Hematopoietic multipotent progenitor cell treated with erythropoietin and hydrocortisone succinate and interleukin-3 and kit ligand, for 17 days (in vitro differentiated cells): ENCODE results near the gene NOTCH4.

Experiments used
- DNase-seq: peaks from one replicate; pipeline ENCODE4 v3.0.0-alpha.2; 2015; ENCODE audit warnings: low spot score

Gene NOTCH4

DNA sequence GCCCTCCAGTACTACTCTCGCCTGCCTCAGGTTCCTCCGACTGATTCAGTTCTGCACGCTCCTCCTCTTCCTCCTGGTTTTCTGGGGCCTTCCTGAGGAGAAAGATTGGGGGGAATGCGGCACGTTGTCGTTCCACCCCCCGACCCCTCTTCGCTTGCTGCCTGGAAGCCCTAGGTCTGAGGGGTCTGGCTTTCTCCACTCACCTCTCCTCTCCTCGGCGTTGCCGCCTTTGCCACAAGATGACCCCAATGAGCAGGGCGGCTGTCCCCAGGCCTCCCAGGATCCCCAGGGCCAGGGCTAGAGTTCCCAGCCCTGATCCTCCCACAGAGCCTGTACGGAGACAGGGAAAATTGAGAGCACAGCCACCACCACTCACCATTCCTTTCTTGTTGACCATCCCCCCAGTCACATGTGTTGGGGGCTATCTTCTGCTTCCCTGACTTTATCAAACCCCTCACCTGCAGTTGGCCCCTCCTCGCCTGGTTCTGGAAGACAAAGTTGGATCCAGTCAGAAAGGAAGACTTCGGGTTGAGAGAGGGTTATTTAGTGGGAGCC is 42.6 kb downstream of the NOTCH4 start:
- DNase-seq, result no peak

DNA sequence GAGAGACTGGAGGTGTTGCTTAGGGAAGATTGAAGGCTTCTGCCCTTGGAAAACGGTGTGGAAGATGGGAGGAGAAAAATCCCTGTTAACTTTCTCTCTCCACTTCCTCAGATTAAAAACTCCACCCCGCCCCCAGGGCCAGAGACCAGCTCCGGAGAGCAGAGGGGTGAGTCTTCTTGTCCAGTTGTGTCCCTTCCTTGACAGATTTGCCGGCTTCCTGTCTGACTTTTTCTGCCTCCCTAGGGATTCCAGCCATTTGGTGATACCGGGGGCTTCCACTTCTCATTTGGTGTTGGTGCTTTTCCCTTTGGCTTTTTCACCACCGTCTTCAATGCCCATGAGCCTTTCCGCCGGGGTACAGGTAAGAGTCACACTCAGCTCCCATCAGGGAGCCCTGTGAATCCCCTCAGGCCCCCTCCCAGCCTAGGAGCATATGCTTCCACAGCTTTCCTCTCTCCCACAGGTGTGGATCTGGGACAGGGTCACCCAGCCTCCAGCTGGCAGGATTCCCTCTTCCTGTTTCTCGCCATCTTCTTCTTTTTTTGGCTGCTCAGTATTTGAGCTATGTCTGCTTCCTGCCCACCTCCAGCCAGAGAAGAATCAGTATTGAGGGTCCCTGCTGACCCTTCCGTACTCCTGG is 44.0 kb downstream of the NOTCH4 start:
- DNase-seq, result no peak

DNA sequence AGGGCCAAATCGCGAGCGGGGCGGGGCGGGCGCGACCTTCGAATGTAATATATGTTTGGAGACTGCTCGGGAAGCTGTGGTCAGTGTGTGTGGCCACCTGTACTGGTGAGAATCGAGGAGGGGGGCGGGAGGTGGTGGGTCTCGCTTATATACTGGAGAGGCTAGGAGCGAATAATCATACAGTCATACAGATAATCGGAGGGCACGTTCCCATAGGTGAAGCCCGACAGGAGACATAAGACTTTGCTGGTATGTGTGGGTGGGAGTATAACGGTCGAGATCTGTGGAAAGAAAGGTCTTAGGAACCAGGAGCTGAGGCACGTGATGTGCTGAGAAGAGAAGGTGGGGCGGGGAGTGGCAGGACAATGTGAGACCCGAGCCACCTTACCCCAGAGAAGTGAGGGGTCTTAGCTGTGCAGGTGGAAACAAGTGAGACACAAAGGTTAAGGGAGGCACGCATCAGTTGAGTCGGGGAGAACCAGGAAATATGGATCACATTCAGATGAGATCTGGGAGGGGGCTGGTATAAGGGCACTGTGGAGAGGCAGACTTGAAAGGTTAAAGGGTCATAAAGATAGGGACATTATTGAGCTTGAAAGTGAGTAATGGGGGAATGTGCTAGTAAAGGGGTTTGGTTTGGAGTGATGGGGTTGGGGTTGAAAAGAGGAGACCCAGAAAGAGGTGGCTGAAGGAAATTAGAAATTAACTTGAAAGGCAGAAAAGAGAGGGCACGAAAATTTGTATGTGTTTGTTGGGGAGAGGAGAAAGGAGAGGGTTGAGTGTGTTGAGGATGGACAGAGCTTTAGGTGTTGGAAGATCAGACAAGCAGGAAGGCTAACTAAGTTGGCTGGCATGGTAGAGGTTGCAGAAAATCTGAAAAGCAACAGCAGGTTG is 45.1 kb downstream of the NOTCH4 start:
- peak; percentile 50 for DNase-seq

DNA sequence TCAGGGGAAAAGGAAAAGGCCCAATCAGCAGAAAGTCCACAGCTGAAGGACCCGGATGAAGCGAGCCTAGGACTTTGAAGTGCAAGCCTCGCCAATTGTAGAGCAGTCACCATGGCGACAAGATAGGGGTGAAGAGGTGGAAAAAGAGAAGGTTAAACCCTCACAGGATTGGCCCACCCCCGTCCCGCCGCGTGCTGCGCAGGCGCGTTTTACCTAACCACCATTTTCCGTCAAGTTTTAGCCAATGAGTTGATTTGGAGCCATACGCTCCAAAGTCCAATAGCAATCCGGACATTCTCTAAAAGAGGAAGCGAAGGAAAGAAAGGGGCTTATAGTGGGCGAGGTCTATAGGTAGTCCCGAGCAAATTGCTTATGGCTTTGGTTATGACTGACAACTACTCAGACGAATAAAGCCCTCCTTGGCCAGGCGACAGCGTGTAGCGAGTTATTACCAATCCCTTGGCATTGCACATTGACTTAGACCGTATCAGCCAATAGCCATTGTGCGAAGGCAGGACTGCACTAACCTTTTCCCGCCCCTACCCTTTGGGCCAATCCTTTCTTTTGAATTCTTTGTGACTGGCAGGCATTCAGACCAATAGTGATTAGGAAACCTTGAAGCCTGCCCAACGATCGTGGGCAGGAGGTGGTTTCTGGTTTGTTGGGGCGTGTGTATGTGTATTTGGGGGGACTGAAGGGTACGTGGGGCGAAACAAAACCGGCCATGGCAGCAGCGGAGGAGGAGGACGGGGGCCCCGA is 45.9 kb downstream of the NOTCH4 start, which contains the start of gene RNF5:
Gene RNF5 (plus strand): TSS at position 618 of the 759 bp plus-strand sequence. CDS start 107 bp downstream, at position 725.
- peak; percentile 99 for DNase-seq

DNA sequence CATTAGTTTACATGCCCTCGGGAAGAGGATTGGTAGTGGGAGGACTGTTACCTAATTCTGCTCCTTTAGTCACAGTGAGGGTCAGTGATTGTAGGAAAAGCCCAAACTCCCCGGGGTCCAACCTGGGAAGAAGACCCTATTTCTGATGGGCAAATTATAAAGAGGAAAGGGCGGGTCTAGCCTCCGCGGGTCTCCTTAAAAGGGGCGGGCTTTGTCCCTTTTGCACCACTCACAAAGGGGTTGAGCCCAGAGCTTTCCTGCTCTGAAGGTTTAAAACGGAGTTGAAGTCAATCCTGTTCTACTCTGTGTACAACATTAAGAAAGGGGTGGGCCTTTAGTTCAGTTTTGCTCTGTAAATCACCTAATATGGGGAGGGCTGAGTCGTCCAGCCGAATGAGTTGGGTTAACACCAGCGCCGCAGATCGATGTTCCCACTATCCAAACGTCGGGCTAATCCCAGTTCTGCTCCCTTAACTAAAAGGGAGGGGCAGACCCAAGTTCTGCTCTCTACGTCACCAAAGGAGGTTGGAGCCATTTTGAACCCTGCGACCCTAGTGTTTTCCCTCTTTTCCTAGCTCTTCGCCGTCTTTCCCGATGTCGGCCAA is 46.6 kb downstream of the NOTCH4 start:
- DNase-seq, result no peak

DNA sequence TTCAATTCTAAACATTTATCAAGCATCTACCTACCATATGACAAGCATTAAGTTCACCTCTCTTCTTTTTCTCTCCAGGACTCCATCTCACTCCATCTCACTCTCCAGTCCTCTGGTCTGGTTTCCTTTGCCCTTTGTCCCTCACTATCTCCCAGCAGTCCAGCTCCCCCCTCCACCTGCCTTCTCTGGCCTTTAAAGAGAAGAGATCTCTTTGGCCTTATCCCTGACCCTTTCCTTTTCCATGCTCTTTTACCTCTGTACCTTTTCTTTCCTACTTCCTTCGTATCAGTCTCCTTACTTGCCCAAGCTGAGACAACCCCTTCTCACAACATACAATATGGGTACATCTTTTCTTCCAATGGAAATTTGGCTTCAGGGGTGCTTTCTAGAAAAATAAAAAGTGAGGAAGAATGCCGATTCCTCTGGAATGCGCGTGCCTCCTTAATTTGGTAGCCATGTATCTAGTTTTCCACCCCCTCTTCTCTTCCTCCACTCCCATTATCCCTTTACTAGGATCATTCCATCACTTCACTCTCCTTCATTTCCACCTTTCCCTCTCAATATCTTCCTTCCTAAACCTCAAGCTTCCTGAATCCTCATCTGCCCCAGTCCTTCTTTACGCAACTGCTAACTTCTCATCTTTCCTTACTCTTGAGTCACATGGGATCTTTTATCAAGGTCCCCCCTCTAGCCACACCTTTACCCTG is 47.2 kb downstream of the NOTCH4 start:
- DNase-seq, result peak; percentile 63

GRCh38 chr6:32175711-32176475 is 48.0 kb downstream of the NOTCH4 start, which contains the start of gene AGPAT1:
TSS of gene AGPAT1 (minus strand) at chr6:32176084. CDS start at chr6:32171496, 4,588 bp downstream.
- peak; percentile 95 for DNase-seq

- peak; percentile 33 for DNase-seq
These were observed 48.6 kb downstream of the NOTCH4 start for GRCh38 chr6:32175322-32175710.

DNA sequence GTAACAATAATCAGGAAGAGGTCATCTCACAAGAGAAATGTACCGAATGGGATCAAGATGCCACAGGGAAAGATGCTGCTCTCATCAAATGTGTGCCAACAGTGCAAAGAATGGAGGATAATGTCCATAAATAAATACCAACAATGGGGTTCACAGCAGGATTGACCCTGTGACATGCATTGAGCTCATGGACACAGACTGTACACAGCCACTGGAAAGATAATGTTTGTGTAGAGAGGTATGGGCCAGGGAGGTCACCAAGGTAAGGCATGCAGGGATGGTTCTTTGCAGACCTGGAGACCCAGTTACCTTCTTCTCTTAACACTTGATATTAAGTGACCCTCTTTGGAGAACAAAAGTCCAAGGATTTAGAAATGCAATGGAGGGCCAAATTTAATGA is 49.5 kb downstream of the NOTCH4 start:
- no peak for DNase-seq

DNA sequence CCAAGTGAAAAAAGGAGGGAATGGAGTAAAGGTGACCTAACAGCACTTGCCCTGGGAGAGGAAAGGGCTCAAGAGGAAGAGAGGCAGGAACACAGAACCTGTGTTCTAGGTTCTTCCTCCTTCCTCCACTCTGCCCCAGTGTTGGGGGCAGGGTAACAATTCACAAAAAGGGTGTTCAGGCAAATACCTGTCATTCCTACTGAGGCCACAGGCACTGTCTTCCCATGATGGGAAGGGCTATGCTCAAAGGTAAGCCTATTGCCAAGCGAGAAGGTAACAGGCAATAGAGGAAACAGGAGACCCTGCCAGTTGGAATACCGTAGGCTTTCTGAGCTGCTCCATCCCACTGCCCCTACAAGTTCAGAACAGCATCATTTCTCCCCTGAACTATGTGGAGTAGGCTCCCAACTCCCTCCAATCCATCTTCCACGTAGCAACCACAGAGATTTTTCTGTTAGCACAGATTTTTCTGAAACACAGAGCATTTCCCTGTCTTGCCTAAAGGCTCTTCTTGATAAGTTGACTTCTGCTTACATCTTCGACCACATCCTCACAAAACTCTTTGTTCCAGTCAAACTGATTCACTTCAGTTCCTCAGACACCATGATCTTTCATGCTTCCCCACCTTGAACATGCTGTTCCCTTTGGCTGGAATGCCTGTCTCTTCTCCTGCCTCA is 50.7 kb downstream of the NOTCH4 start:
- DNase-seq, result no peak

DNA sequence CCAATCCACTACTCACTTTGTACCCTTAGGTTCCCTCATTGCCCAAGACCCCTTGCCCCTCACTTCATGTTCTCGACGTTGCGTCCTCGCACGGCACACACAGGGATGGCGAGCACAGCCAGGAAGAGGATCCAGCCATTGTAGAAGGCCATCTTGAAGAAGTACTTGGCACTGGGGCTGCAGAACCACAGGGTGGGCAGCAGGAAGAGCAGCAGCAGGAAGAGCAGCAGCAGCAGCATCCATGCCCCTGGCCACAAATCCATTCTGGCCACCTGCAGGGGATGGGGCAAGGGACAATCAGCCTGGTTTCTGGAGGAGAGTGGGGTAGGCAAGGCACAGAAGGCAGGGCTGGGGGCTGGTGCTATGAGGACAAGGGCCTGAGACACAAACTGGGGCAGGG is 52.6 kb downstream of the NOTCH4 start:
- no peak for DNase-seq

DNA sequence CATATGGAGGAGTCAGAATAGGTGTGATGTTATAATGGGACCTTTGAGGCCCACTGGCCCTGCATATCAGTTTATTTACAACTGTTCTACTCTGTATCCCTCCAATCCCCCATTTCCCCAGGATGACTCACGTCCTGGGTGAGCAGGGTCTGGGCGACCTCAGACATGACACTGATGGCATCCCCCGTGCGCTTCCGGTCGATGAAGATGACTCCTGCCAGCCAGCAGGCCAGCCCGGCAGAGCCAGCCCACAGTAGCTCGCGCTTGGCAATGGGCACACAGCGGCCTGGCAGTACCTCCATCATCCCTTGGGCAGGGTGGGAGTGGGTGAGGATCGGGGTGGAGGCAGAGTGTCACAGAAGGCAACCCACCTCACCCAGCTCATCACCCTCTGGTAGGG is 53.6 kb downstream of the NOTCH4 start:
- no peak for DNase-seq

DNA sequence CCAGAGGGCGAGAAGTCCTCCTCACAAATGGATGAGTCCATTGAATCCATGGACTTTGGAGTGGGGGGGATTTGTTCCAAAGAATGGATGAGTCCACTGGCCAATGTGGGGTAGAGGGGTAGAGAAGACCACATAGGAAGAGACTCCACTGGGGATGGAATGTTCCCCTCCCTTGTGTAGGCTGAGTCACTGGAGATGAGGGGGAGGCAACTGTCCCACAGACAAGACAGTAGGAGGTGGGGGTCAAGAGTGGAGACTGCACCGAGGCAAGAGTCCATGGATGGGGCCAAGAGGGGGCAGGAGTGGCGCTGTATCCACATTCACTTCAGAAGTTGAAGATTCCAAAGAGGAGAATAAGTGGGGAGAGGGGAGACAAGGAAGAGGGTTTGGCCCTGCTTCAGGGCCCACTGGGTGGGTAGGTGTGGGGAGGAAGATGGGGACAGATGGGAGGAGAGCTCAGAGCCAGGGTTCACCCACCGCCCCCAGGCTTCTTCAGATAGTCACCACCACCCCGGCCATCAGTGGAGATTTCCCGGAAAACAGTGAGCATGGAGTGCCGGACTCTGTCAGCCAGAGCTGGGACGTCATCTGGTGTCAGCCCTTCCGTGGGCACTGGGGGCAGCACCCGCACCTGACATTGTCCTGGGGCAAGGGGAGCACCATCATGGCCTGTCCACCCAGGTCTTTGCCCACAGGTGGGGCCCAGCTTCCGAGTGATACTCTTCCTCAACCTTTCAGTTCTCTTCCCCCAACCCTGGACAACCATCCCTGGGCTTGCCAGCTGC is 54.9 kb downstream of the NOTCH4 start:
- no peak for DNase-seq

DNA sequence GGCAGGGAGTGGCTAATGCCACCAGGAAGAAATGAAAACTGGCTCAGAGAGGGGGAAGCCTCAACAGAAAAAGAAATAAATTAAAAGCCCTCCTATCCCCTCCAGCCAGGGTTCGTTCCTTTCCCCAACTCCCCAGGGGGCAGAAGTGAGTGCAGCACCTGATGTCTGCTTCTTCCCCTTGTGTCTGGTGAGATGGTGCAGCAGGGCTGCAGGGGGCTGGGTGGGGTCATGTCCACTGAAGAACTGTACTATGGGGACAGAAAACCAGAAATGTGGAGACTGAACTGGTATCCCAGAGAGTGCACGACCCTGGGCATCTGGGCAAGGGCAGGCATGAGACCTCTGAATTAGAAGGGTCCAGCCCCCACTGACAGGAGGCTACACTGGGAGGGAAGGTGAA is 55.5 kb downstream of the NOTCH4 start:
- peak; percentile 25 for DNase-seq

- peak; percentile 22 for DNase-seq
These were observed 56.1 kb downstream of the NOTCH4 start for GRCh38 chr6:32167761-32168262.

- DNase-seq, result no peak
These were observed 56.6 kb downstream of the NOTCH4 start for GRCh38 chr6:32167154-32167760.

DNA sequence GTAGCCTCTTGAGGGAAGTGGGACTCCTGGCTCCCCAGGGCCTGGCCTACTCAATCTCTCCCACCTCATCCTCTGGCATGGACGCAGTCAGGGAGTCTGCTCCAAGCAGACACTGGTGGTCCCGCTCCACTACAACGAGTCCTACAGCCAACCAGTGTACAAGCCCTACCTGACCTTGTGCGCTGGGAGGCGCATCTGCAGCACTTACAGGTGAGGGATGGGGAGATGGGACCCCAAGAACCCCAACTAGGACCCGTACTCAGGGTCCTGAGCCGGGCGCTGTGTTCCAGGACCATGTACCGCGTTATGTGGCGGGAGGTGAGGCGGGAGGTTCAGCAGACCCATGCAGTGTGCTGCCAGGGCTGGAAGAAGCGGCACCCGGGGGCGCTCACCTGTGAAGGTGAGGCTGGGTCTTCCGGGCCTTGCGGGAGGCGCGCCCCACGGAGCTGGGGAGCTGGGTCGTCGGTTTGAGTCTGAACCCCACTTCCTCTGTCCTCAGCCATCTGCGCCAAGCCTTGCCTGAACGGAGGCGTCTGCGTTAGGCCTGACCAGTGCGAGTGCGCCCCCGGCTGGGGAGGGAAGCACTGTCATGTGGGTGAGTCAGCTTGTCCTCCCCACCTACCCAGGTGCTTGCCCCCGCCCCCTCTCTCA is 57.3 kb downstream of the NOTCH4 start:
- no peak for DNase-seq

DNA sequence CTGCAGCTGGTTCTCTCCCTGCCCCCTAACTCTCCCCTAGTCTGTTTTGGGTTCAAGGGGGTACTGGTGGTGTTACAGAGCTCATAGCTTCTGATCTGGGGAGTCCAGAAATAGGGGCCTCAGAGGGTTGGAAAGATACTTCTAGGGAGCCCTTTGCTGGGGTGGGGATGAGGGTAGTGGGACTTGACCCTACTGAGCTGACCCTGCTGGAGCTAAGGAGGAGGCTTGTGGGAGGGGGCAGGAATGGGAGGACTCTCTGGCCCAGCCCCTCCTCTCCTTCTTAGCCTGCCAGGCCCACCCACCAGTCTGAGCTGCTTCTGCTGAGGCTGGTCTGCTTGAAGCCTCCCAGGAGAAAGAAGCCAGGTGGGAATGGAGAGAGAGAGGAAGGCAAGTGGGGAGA is 59.6 kb downstream of the NOTCH4 start, which contains the start of gene EGFL8:
Gene EGFL8 (plus strand): TSS at position 301 of the 400 bp plus-strand sequence. CDS start 1,571 bp downstream, outside the sequence.
- no peak for DNase-seq
